PC-3 (cell line): ENCODE results near the gene FAM120AOS. TPM values are rescaled to one million over a fixed set of nuclear protein-coding genes. Genes with fewer than 3 reads are reported as not detected.

ENCODE experiments used
- ATAC-seq: fragments of 200-7000 bp; cut with Tn5 transposase; 2 replicates; pipeline ENCODE4 v1.9.1; 2020; ENCODE audit warnings: mild to moderate bottlenecking, moderate library complexity
- BruUV-seq: library from RNA; stranded (reverse); fragments of 400-500 nt; replicated peaks from 2 replicates; lab custom pipeline; 2021; lab: Mats Ljungman, UMichigan
- CTCF ChIA-PET: fragments of 300-600 bp; sonication (Branson Sonifier 250); formaldehyde crosslinking; loops from one replicate; lab custom pipeline; 2022; ENCODE audit warnings: antibody characterized with exemption; lab: Charles Lee
- POLR2A ChIA-PET: fragments of 300-600 bp; sonication (Branson Sonifier 250); formaldehyde crosslinking; loops from one replicate; lab custom pipeline; 2022; ENCODE audit warnings: antibody characterized with exemption; ENCODE audit not compliant: unreplicated experiment; lab: Charles Lee
- DNase-seq: peaks from one replicate; pipeline ENCODE4 v3.0.0-alpha.2; 2015
- H2AFZ ChIP-seq: fragments of 300-600 bp; sonication (generic); 2 replicates; pipeline ENCODE4 v1.6.0; 2016; ENCODE audit warnings: antibody characterized with exemption, low read length
- H3F3A ChIP-seq: fragments of 300-600 bp; sonication (generic); one replicate; pipeline ENCODE4 v1.6.0; 2017; ENCODE audit warnings: antibody characterized with exemption, low read length, control low read depth, mild to moderate bottlenecking; ENCODE audit not compliant: unreplicated experiment
- H3K27ac ChIP-seq: fragments of 300-600 bp; sonication (generic); 2 replicates; pipeline ENCODE4 v1.5.1; 2016; ENCODE audit warnings: mild to moderate bottlenecking, low read length
- H3K27me3 ChIP-seq: fragments of 300-600 bp; sonication (generic); 2 replicates; pipeline ENCODE4 v1.6.1; 2016; ENCODE audit warnings: low read length, mixed read lengths
- H3K36me3 ChIP-seq: fragments of 300-600 bp; sonication (generic); 2 replicates; pipeline ENCODE4 v1.6.1; 2016; ENCODE audit warnings: low read depth, mixed run types, low read length, mixed read lengths
- H3K4me1 ChIP-seq: fragments of 300-600 bp; sonication (generic); 2 replicates; pipeline ENCODE4 v1.5.1; 2016; ENCODE audit warnings: low read length; ENCODE audit not compliant: insufficient read depth
- H3K4me2 ChIP-seq: fragments of 300-600 bp; sonication (generic); 2 replicates; pipeline ENCODE4 v1.6.0; 2016; ENCODE audit warnings: low read length
- H3K4me3 ChIP-seq: fragments of 300-600 bp; sonication (generic); 2 replicates; pipeline ENCODE4 v1.5.1; 2016; ENCODE audit warnings: mild to moderate bottlenecking, low read length, mixed read lengths
- H3K79me2 ChIP-seq: fragments of 300-600 bp; sonication (generic); 2 replicates; pipeline ENCODE4 v1.6.1; 2017; ENCODE audit warnings: low read length, mixed read lengths
- H3K9ac ChIP-seq: fragments of 300-600 bp; sonication (generic); 2 replicates; pipeline ENCODE4 v1.6.0; 2016; ENCODE audit warnings: mild to moderate bottlenecking, low read length
- H3K9me2 ChIP-seq: fragments of 300-600 bp; sonication (generic); replicated peaks from 2 replicates; pipeline ENCODE4 v1.6.1; 2016; ENCODE audit warnings: mixed run types, low read length, mixed read lengths
- H3K9me3 ChIP-seq: fragments of 300-600 bp; sonication (generic); 2 replicates; pipeline ENCODE4 v1.6.1; 2016; ENCODE audit warnings: low read length, mixed read lengths
- H4K20me1 ChIP-seq: fragments of 300-600 bp; sonication (generic); 2 replicates; pipeline ENCODE4 v1.6.1; 2016; ENCODE audit warnings: low read length, mixed read lengths
- CTCF ChIP-seq: fragments of 300-600 bp; sonication (generic); conservative IDR thresholded peaks from 2 replicates; pipeline ENCODE4 v1.5.1; 2017; ENCODE audit warnings: antibody characterized with exemption, low read depth, mild to moderate bottlenecking, low read length
- EZH2 ChIP-seq: fragments of 300-600 bp; sonication (generic); IDR thresholded peaks from one replicate; pipeline ENCODE4 v1.6.1; 2017; ENCODE audit warnings: antibody characterized with exemption, mild to moderate bottlenecking, low read length; ENCODE audit not compliant: unreplicated experiment
- EZH2phosphoT487 ChIP-seq: fragments of 300-600 bp; sonication (generic); IDR thresholded peaks from 2 replicates; pipeline ENCODE4 v1.6.1; 2018; ENCODE audit warnings: mild to moderate bottlenecking, antibody characterized with exemption, low read length, borderline replicate concordance
- intact Hi-C: fragments of 100-400 bp; cut with micrococcal nuclease; formaldehyde crosslinking; loops from 2 replicates; pipeline ENCODE4 v1.9.0; 2023
- total RNA-seq: library from RNA; depleted of rRNA; stranded (reverse); fragments of >200 nt; gene quantifications from 2 replicates; pipeline ENCODE4 v1.2.3, GENCODE V29; 2014

The FAM120AOS gene
- total RNA-seq, 1 experiment from 2014 or later: 39.8 TPM

- no peaks in the 10 kb centered on the region for H4K20me1 ChIP-seq
- no peaks in the 10 kb centered on the region; the same call in 1 of the 2 replicates for H3K27me3 ChIP-seq
- no TSS peak for BruUV-seq
- intact Hi-C loops: no loop called here
- H3K79me2 ChIP-seq: no peaks in the 10 kb centered on the region
- H3K9me2 ChIP-seq: no peaks in the 10 kb centered on the region
- no peaks in the 10 kb centered on the region for H3K36me3 ChIP-seq
- CTCF ChIA-PET: no interaction called here
- H3K9ac ChIP-seq: no peak overlapping the region
- no peak overlapping the region for H3K4me3 ChIP-seq
- no peaks in the 10 kb centered on the region for H3K9me3 ChIP-seq
- H3K27ac ChIP-seq: no peak overlapping the region
- no peak for ATAC-seq
- POLR2A ChIA-PET: no interaction called here
- no peaks in the 10 kb centered on the region for H3K4me1 ChIP-seq
- no peak overlapping the region for H3K4me2 ChIP-seq
- H2AFZ ChIP-seq: no peak overlapping the region
- DNase-seq: no peak
- no peak for TF ChIP-seq EZH2
- TF ChIP-seq CTCF: no peak
- no peak for TF ChIP-seq EZH2phosphoT487
- no peaks in the 10 kb centered on the region for H3F3A ChIP-seq
Observed at GRCh38 chr9:93415176-93415690, 38.1 kb downstream of the FAM120AOS start.

- Histone ChIP-seq H3K4me1 (no peaks in the 10 kb centered on the region), H4K20me1 (no peaks in the 10 kb centered on the region), H3K27me3 (no peaks in the 10 kb centered on the region; the same call in 1 of the 2 replicates), H3K27ac (no peak overlapping the region), H3K9me2 (no peaks in the 10 kb centered on the region), H3K4me3 (no peak overlapping the region), H3K79me2 (no peaks in the 10 kb centered on the region), H3K4me2 (no peak overlapping the region), H3K36me3 (no peaks in the 10 kb centered on the region), H2AFZ (no peak overlapping the region), H3K9me3 (no peaks in the 10 kb centered on the region), H3F3A (no peaks in the 10 kb centered on the region), H3K9ac (no peak overlapping the region)
- ChIA-PET POLR2A (no interaction called here), CTCF (no interaction called here)
- BruUV-seq: no TSS peak
- intact Hi-C loops: no loop called here
- TF ChIP-seq CTCF: no peak
- TF ChIP-seq EZH2phosphoT487: no peak
- TF ChIP-seq EZH2: no peak
- ATAC-seq: no peak
- DNase-seq: no peak
Observed at GRCh38 chr9:93413530-93413929, 39.9 kb downstream of the FAM120AOS start.

- no peaks in the 10 kb centered on the region for H3K36me3 ChIP-seq
- H3K9ac ChIP-seq: no peak overlapping the region
- H3K4me1 ChIP-seq: no peaks in the 10 kb centered on the region
- H3K4me2 ChIP-seq: no peak overlapping the region
- H3K27ac ChIP-seq: no peak overlapping the region
- H3K9me2 ChIP-seq: no peaks in the 10 kb centered on the region
- CTCF ChIA-PET: no interaction called here
- no peak for DNase-seq
- TF ChIP-seq EZH2phosphoT487: no peak
- no peak for TF ChIP-seq CTCF
- no peak for TF ChIP-seq EZH2
- no peak for ATAC-seq
- H3F3A ChIP-seq: no peaks in the 10 kb centered on the region
- no peaks in the 10 kb centered on the region for H3K27me3 ChIP-seq
- no TSS peak for BruUV-seq
- POLR2A ChIA-PET: no interaction called here
- H4K20me1 ChIP-seq: no peaks in the 10 kb centered on the region
- H3K4me3 ChIP-seq: no peak overlapping the region
- H2AFZ ChIP-seq: no peak overlapping the region
- H3K9me3 ChIP-seq: no peaks in the 10 kb centered on the region
- no peaks in the 10 kb centered on the region for H3K79me2 ChIP-seq
- intact Hi-C loops: no loop called here
Observed at GRCh38 chr9:93406371-93406770, 47.0 kb downstream of the FAM120AOS start.
